H1 (cell line): ENCODE results near the gene ZNF219. TPM values are rescaled to one million over a fixed set of nuclear protein-coding genes. Genes with fewer than 3 reads are reported as not detected.

Experiments
- CEBPB ChIP-seq: IDR thresholded peaks from 2 replicates; pipeline ENCODE4 v1.6.1; 2012; ENCODE audit warnings: low read depth, low read length
- polyA plus RNA-seq, 7 experiments: library from polyadenylated mRNA; depleted of rRNA in 3 of 7; stranded (reverse) in 5 of 7; unstranded in 2 of 7; fragments of >200 nt in 5 of 7; fragments of 200-250 nt in 2 of 7; gene quantifications; 1 replicate in 5 of 7; 2 replicates in 1 of 7; 4 replicates in 1 of 7; pipeline versions ENCODE4 v1.2.1 to v1.2.3, GENCODE V29; 2011 to 2013; ENCODE audit warnings: missing spikeins in 2 of 7, mixed read lengths in 2 of 7
- total RNA-seq: library from RNA; stranded (reverse); fragmentation: NEBNext Ultra II Directional; extraction: Animal tissue kit (Norgen Biotek cat#: 25700); gene quantifications from 2 replicates; pipeline ENCODE4 v1.2.1, GENCODE V29; 2021

The ZNF219 gene
- total and polyA plus RNA-seq, 2 of the 8 experiments (the other 6 are each of a cell fraction or from before 2014, with no cell fraction given) = 113 to 160 TPM

DNA sequence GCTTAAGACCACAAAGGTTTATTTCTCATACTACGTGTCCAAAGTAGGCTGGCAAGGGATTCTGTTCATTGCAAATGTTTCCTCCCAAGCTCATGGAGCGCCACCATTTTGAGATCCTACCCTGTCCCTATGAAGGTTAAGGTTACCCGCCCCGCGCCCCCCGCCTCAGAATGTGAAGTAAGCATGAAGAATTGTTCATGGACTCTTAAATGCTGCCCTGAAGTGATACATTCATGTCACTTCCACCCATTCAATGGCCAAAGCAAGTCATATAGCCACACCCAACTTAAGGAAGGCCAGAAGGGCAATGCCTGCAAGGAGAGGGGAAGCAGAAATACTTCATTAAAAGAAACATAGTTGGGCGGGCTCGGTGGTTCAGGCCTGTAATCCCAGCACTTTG, 6.6 kb upstream of the ZNF219 start (continued):
- no peak for TF ChIP-seq CEBPB
